Right ventricle myocardium inferior (tissue), 1 donor: ENCODE results near the gene WDR38. TPM values are rescaled to one million over a fixed set of nuclear protein-coding genes. Genes with fewer than 3 reads are reported as not detected.
A peak's percentile ranks its signal among the peaks of the same experiment; 100 is the strongest.

ENCODE experiments used
- ATAC-seq: fragments of 200-7000 bp; cut with Tn5 transposase; one replicate; pipeline ENCODE4 v1.9.1; 2020; ENCODE audit warnings: mild to moderate bottlenecking, moderate library complexity
- DNase-seq: peaks from one replicate; pipeline ENCODE4 v3.0.0; 2021; ENCODE audit errors: missing footprints
- intact Hi-C: fragments of 100-400 bp; cut with DNase I; formaldehyde crosslinking; loops from one replicate; pipeline ENCODE4 v1.11.0; 2022
- total RNA-seq: library from RNA; stranded (reverse); fragmentation: NEBNext Ultra II Directional; extraction: Animal tissue kit (Norgen Biotek cat#: 25700); gene quantifications from one replicate; pipeline ENCODE4 v1.2.1, GENCODE V29; 2021
- donor health status: DM: no; HTN: yes; CAD: no; lungs with severe emphysema.

Gene WDR38
- total RNA-seq, 1 donor from 2014 or later, result not detected

- no peak for ATAC-seq
- intact Hi-C loops, result no loop called here
- no peak for DNase-seq
These were observed 1.6 kb downstream of the WDR38 start for GRCh38 chr9:124854822-124855221.

GRCh38 chr9:124855566-124855943, 2.3 kb downstream of the WDR38 start:
- intact Hi-C loops, result no loop called here
- no peak for ATAC-seq

GRCh38 chr9:124855944-124856765, 2.9 kb downstream of the WDR38 start:
- intact Hi-C loops, result no loop called here
- no peak for DNase-seq
- ATAC-seq, result no peak

More at GRCh38 chr9:124855566-124855943, 2.3 kb downstream of the WDR38 start:
- DNase-seq, result no peak

- intact Hi-C loops, result no loop called here
- no peak for DNase-seq
- ATAC-seq, result no peak
These were observed 4.4 kb downstream of the WDR38 start for GRCh38 chr9:124857533-124858162.

GRCh38 chr9:124858330-124859046, 5.2 kb downstream of the WDR38 start:
- intact Hi-C loops, result no loop called here
- no peak for ATAC-seq

GRCh38 chr9:124859803-124860581, 6.7 kb downstream of the WDR38 start:
- intact Hi-C loops, result loop anchor here (10.0 kb wide), 1 partner anchor 515 kb away; no protein-coding TSS in a partner anchor
- no peak for ATAC-seq
- DNase-seq, result no peak

More at GRCh38 chr9:124858330-124859046, 5.2 kb downstream of the WDR38 start:
- DNase-seq, result no peak

GRCh38 chr9:124860582-124861341, 7.5 kb downstream of the WDR38 start:
- ATAC-seq (no peak), DNase-seq (no peak)
- intact Hi-C loops, result loop anchor here (10.0 kb wide), 1 partner anchor 514 kb away; no protein-coding TSS in a partner anchor

GRCh38 chr9:124861342-124862229, 8.3 kb downstream of the WDR38 start, which contains the start of the genes ARPC5L and RPL35:
TSS of gene ARPC5L (plus strand) at chr9:124862130. CDS start at chr9:124869291, 7,161 bp downstream.
TSS of gene RPL35 (minus strand) at chr9:124861957. CDS start at chr9:124861912, 45 bp downstream.
- DNase-seq (peak; percentile 97), ATAC-seq (peak; percentile 97)
- intact Hi-C loops, result loop anchor here (10.0 kb wide), 1 partner anchor 513 kb away; no protein-coding TSS in a partner anchor

GRCh38 chr9:124863371-124863871, 10.2 kb downstream of the WDR38 start:
- intact Hi-C loops, result loop anchor here (10.0 kb wide), 1 partner anchor 511 kb away; no protein-coding TSS in a partner anchor
- ATAC-seq, result peak; percentile 21
- DNase-seq, result no peak

- ATAC-seq, result peak; percentile 93
- intact Hi-C loops, result loop anchor here (10.0 kb wide), 1 partner anchor 506 kb away; no protein-coding TSS in a partner anchor
These were observed 15.5 kb downstream of the WDR38 start for GRCh38 chr9:124868511-124869465.

GRCh38 chr9:124869466-124869985, 16.3 kb downstream of the WDR38 start:
- DNase-seq (no peak), ATAC-seq (peak; percentile 11)
- intact Hi-C loops, result loop anchor here (10.0 kb wide), 1 partner anchor 505 kb away; no protein-coding TSS in a partner anchor

More at GRCh38 chr9:124868511-124869465, 15.5 kb downstream of the WDR38 start:
- peak; percentile 92 for DNase-seq

- DNase-seq, result no peak
- intact Hi-C loops, result loop anchor here (5.0 to 10.0 kb wide), 3 partner anchors 72 to 505 kb away; partner anchors contain the start of gene GOLGA1
- no peak for ATAC-seq
These were observed 16.8 kb downstream of the WDR38 start for GRCh38 chr9:124869986-124870560.

GRCh38 chr9:124870723-124871122, 17.5 kb downstream of the WDR38 start:
- DNase-seq (no peak), ATAC-seq (no peak)
- intact Hi-C loops, result loop anchor here (5.0 kb wide), 2 partner anchors 72 to 277 kb away; partner anchors contain the start of gene GOLGA1

GRCh38 chr9:124871156-124871561, 17.9 kb downstream of the WDR38 start:
- intact Hi-C loops, result loop anchor here (5.0 kb wide), 2 partner anchors 71 to 276 kb away; partner anchors contain the start of gene GOLGA1
- no peak for ATAC-seq
- no peak for DNase-seq
